ENCODE results near the gene DNAH2.

DNA sequence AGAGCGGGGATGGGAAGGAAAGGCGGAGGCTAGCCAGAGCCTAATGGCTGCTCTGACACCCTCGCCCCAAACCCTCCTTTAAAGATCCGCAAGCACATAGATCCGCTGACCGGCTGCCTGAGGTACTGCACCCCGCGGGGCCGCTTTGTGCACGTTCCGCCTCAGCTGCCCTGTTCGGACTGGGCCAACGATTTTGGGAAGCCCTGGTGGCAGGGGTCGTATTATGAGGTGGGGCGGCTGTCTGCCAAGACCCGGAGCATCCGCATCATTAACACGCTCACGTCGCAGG lies 140.9 kb downstream of the DNAH2 start:
- TF ChIP-seq CTCF (IDR thresholded peaks at IDR 0.05) (peak; percentile 36), POLR2AphosphoS5 (IDR thresholded peaks at IDR 0.05; ENCODE audit: low read depth, low read length) (no peak), TCF7L2 (IDR thresholded peaks at IDR 0.05; ENCODE audit: low read depth, low read length) (no peak), SIN3A (IDR thresholded peaks at IDR 0.05; ENCODE audit: borderline replicate concordance, insufficient read depth, low read depth, low read length) (no peak)
- TF ChIP-seq, protein P1, sequence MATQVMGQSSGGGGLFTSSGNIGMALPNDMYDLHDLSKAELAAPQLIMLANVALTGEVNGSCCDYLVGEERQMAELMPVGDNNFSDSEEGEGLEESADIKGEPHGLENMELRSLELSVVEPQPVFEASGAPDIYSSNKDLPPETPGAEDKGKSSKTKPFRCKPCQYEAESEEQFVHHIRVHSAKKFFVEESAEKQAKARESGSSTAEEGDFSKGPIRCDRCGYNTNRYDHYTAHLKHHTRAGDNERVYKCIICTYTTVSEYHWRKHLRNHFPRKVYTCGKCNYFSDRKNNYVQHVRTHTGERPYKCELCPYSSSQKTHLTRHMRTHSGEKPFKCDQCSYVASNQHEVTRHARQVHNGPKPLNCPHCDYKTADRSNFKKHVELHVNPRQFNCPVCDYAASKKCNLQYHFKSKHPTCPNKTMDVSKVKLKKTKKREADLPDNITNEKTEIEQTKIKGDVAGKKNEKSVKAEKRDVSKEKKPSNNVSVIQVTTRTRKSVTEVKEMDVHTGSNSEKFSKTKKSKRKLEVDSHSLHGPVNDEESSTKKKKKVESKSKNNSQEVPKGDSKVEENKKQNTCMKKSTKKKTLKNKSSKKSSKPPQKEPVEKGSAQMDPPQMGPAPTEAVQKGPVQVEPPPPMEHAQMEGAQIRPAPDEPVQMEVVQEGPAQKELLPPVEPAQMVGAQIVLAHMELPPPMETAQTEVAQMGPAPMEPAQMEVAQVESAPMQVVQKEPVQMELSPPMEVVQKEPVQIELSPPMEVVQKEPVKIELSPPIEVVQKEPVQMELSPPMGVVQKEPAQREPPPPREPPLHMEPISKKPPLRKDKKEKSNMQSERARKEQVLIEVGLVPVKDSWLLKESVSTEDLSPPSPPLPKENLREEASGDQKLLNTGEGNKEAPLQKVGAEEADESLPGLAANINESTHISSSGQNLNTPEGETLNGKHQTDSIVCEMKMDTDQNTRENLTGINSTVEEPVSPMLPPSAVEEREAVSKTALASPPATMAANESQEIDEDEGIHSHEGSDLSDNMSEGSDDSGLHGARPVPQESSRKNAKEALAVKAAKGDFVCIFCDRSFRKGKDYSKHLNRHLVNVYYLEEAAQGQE (IDR thresholded peaks at IDR 0.05; ENCODE audit: insufficient read depth in 1 of 2, low read depth in 2 of 2, low read length in 1 of 2), result no peak
